ENCODE data around the gene PRKCQ.

The PRKCQ gene

GRCh38 chr10:6431861-6432260 is 148.2 kb downstream of the PRKCQ start:
- no peak for DNase-seq

GRCh38 chr10:6431186-6431585 is 148.9 kb downstream of the PRKCQ start:
- DNase-seq, result no peak

- DNase-seq, result no peak
These were observed 149.6 kb downstream of the PRKCQ start for GRCh38 chr10:6430423-6430980.

- DNase-seq, result no peak
These were observed 152.6 kb downstream of the PRKCQ start for GRCh38 chr10:6427357-6427959.

GRCh38 chr10:6426317-6426716 is 153.8 kb downstream of the PRKCQ start:
- no peak for DNase-seq

- no peak for DNase-seq
These were observed 156.5 kb downstream of the PRKCQ start for GRCh38 chr10:6423413-6424170.

- no peak for DNase-seq
These were observed 157.1 kb downstream of the PRKCQ start for GRCh38 chr10:6423004-6423403.

GRCh38 chr10:6418613-6419216 is 161.4 kb downstream of the PRKCQ start:
- DNase-seq, result no peak

- DNase-seq, result no peak
These were observed 161.9 kb downstream of the PRKCQ start for GRCh38 chr10:6418167-6418566.

GRCh38 chr10:6416892-6417512 is 163.1 kb downstream of the PRKCQ start:
- peak; percentile 33 for DNase-seq

- no peak for DNase-seq
These were observed 168.6 kb downstream of the PRKCQ start for GRCh38 chr10:6411436-6411835.

GRCh38 chr10:6410830-6411229 is 169.2 kb downstream of the PRKCQ start:
- DNase-seq, result no peak

GRCh38 chr10:6409971-6410643 is 170.0 kb downstream of the PRKCQ start:
- DNase-seq, result no peak

- no peak for DNase-seq
These were observed 171.3 kb downstream of the PRKCQ start for GRCh38 chr10:6408799-6409198.

GRCh38 chr10:6407034-6407721 is 172.9 kb downstream of the PRKCQ start:
- no peak for DNase-seq

GRCh38 chr10:6406220-6407033 is 173.6 kb downstream of the PRKCQ start:
- DNase-seq, result no peak

- no peak for DNase-seq
These were observed 174.4 kb downstream of the PRKCQ start for GRCh38 chr10:6405713-6406112.

GRCh38 chr10:6404127-6405072 is 175.7 kb downstream of the PRKCQ start:
- DNase-seq, result no peak

- no peak for DNase-seq
These were observed 177.1 kb downstream of the PRKCQ start for GRCh38 chr10:6402960-6403359.

GRCh38 chr10:6402349-6402709 is 177.7 kb downstream of the PRKCQ start:
- DNase-seq, result no peak

Data from NCI-H1694 (cell line).